Keratinocyte (primary cell): ENCODE measurements around the gene TTC32. TPM values are rescaled to one million over a fixed set of nuclear protein-coding genes. Genes with fewer than 3 reads are reported as not detected.

Source experiments
- DNase-seq: peaks from one replicate; pipeline ENCODE4 v3.0.0-alpha.2; 2011; ENCODE audit warnings: low read depth, missing footprints, low spot score
- FAIRE-seq: peaks from 2 replicates; lab custom pipeline; 2011; peaks lifted over from hg19 to GRCh38; lab: Jason Lieb, UNC
- H2AFZ ChIP-seq: 2 replicates; pipeline ENCODE4 v1.6.0; 2012; ENCODE audit warnings: low read length, control low read depth, inconsistent platforms; ENCODE audit not compliant: control insufficient read depth
- H3K27ac ChIP-seq: 2 replicates; pipeline ENCODE4 v1.5.1; 2011; ENCODE audit warnings: low read length; ENCODE audit not compliant: control insufficient read depth, insufficient read depth
- H3K27me3 ChIP-seq: 3 replicates; pipeline ENCODE4 v1.6.0; 2011; ENCODE audit warnings: low read length; ENCODE audit not compliant: control insufficient read depth, insufficient read depth; ENCODE audit errors: extremely low read depth
- H3K36me3 ChIP-seq, 2 experiments: 2 replicates in 1 of 2; 3 replicates in 1 of 2; pipeline ENCODE4 v1.5.1; 2011; ENCODE audit warnings: low read length in 2 of 2, mild to moderate bottlenecking in 1 of 2; ENCODE audit not compliant: control insufficient read depth in 2 of 2, insufficient read depth in 2 of 2; ENCODE audit errors: extremely low read depth in 1 of 2
- H3K4me1 ChIP-seq: 3 replicates; pipeline ENCODE4 v1.5.1; 2011; ENCODE audit warnings: low read length; ENCODE audit not compliant: control insufficient read depth, insufficient read depth; ENCODE audit errors: extremely low read depth
- H3K4me2 ChIP-seq: 3 replicates; pipeline ENCODE4 v1.6.0; 2011; ENCODE audit warnings: low read depth, low read length; ENCODE audit not compliant: control insufficient read depth, insufficient read depth; ENCODE audit errors: extremely low read depth
- H3K4me3 ChIP-seq, 3 experiments: fragments of 200-600 bp in 1 of 3; sonication (generic) in 1 of 3; 2 replicates in 2 of 3; 3 replicates in 1 of 3; pipeline ENCODE4 v1.5.1; 2011 to 2016; ENCODE audit warnings: low read length in 3 of 3, mild to moderate bottlenecking in 3 of 3, control low read depth in 2 of 3, inconsistent platforms in 1 of 3, low read depth in 1 of 3, mixed read lengths in 1 of 3, mixed run types in 1 of 3, moderate library complexity in 1 of 3; ENCODE audit not compliant: control insufficient read depth in 2 of 3, insufficient read depth in 2 of 3; ENCODE audit errors: extremely low read depth in 1 of 3
- H3K79me2 ChIP-seq: 2 replicates; pipeline ENCODE4 v1.6.0; 2012; ENCODE audit warnings: low read length; ENCODE audit not compliant: control insufficient read depth, insufficient read depth
- H3K9ac ChIP-seq: 3 replicates; pipeline ENCODE4 v1.6.0; 2011; ENCODE audit warnings: low read length; ENCODE audit not compliant: control insufficient read depth, insufficient read depth; ENCODE audit errors: extremely low read depth
- H3K9me1 ChIP-seq: 3 replicates; pipeline ENCODE4 v1.6.0; 2011; ENCODE audit warnings: low read length; ENCODE audit not compliant: control insufficient read depth, insufficient read depth; ENCODE audit errors: extremely low read depth
- H3K9me3 ChIP-seq: 2 replicates; pipeline ENCODE4 v1.5.1; 2012; ENCODE audit warnings: low read depth, low read length; ENCODE audit not compliant: control insufficient read depth
- H4K20me1 ChIP-seq: 3 replicates; pipeline ENCODE4 v1.6.0; 2011; ENCODE audit warnings: low read length; ENCODE audit not compliant: control insufficient read depth, insufficient read depth; ENCODE audit errors: extremely low read depth
- EZH2 ChIP-seq: IDR thresholded peaks from one replicate; pipeline ENCODE4 v1.6.1; 2012; ENCODE audit warnings: inconsistent platforms, mild to moderate bottlenecking, low read length, moderate library complexity
- dilution Hi-C: fragments of 300-500 bp; cut with MboI; formaldehyde crosslinking; loops from one replicate; pipeline ENCODE4 v1.7.0; 2020; ENCODE audit warnings: low sequenced_read_pairs; ENCODE audit not compliant: extremely low pct_ligation_motif_present
- polyA plus RNA-seq, 5 experiments: library from polyadenylated mRNA; depleted of rRNA in 3 of 5; stranded (reverse) in 3 of 5; stranded (forward) in 1 of 5; unstranded in 1 of 5; fragments of >200 nt; gene quantifications; 1 replicate in 1 of 5; 2 replicates in 3 of 5; 3 replicates in 1 of 5; pipeline versions ENCODE4 v1.2.1 to v1.2.3, GENCODE V29; 2011 to 2012; ENCODE audit warnings: missing spikeins in 2 of 5, low read depth in 1 of 5, low replicate concordance in 1 of 5
- TF ChIP-seq, protein P1 (sequence below), 3 experiments: IDR thresholded peaks in 1 of 3; conservative IDR thresholded peaks in 1 of 3; optimal IDR thresholded peaks in 1 of 3; 2 replicates in 2 of 3; 3 replicates in 1 of 3; pipeline versions ENCODE3 to v1.5.1; 2011; ENCODE audit warnings: low read length in 3 of 3, mild to moderate bottlenecking in 3 of 3, moderate library complexity in 2 of 3, control low read depth in 1 of 3, inconsistent platforms in 1 of 3; ENCODE audit not compliant: insufficient read depth in 2 of 3; ENCODE audit errors: extremely low read depth in 1 of 3

Gene TTC32
- polyA plus RNA-seq, 1 donor (not counting 4 experiments of a cell fraction or from before 2014, with no cell fraction given) = 7.6 TPM

DNA sequence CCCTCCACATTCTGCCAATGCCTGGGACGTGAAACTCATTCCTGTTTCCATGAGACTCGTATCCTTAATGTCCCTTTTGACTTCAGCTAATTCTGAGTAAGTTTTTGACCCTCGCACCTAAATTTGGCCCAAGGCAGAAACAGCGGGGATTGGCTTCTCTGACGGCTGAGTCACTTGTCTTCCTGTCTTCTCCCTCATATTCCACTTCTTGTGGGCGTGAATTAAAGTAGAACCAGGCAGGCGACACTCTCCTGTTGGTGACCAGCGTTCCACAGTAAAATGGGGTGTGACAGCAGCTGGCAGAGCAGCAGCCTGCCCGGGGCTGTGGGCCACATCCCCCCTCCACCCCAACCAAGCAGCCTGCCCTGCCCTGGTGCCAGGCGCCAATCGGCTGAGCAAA is 15.5 kb downstream of the TTC32 start:
- Histone ChIP-seq H3K4me3 (no peak overlapping the region), H3K9me1 (no peaks in the 10 kb centered on the region), H3K27me3 (no peaks in the 10 kb centered on the region), H3K9ac (no peak overlapping the region), H3K4me2 (peak overlapping the region; percentile 38), H2AFZ (no peak overlapping the region), H3K79me2 (no peaks in the 10 kb centered on the region), H3K4me1 (peaks cover 7% of the 10 kb centered on the region), H4K20me1 (no peaks in the 10 kb centered on the region), H3K9me3 (no peaks in the 10 kb centered on the region), H3K36me3 (no peaks in the 10 kb centered on the region), H3K27ac (no peak overlapping the region)
- DNase-seq = no peak
- TF ChIP-seq, protein P1, sequence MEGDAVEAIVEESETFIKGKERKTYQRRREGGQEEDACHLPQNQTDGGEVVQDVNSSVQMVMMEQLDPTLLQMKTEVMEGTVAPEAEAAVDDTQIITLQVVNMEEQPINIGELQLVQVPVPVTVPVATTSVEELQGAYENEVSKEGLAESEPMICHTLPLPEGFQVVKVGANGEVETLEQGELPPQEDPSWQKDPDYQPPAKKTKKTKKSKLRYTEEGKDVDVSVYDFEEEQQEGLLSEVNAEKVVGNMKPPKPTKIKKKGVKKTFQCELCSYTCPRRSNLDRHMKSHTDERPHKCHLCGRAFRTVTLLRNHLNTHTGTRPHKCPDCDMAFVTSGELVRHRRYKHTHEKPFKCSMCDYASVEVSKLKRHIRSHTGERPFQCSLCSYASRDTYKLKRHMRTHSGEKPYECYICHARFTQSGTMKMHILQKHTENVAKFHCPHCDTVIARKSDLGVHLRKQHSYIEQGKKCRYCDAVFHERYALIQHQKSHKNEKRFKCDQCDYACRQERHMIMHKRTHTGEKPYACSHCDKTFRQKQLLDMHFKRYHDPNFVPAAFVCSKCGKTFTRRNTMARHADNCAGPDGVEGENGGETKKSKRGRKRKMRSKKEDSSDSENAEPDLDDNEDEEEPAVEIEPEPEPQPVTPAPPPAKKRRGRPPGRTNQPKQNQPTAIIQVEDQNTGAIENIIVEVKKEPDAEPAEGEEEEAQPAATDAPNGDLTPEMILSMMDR (optimal IDR thresholded peaks at IDR 0.05 in 1 of 3, IDR thresholded peaks at IDR 0.05 in 1 of 3, conservative IDR thresholded peaks at IDR 0.05 in 1 of 3; ENCODE audit: extremely low read depth in 1 of 3, insufficient read depth in 2 of 3, low read length in 3 of 3) = no peak
- TF ChIP-seq EZH2 = no peak
- peak; percentile 13 for FAIRE-seq
- dilution Hi-C loops = no loop called here

DNA sequence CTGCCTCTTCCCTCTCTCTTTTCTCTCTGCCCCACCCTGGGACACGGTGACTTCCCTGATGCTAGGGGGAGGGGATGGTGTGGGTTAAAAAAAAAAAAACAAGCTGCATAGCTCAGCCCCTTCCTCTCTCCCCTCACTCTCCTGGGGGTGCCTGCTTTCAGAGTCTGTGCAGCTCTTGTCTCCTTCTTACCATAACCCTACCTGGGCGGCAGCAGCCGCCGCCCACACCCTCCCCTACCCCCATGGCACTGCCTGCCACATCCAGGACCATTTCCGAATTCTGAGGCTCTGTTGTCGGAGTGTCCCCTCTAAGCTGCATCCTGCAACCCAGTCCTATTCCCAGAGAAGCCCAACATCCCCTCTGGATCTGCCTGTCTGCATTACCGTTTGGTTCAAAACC is 16.0 kb downstream of the TTC32 start:
- Histone ChIP-seq H3K36me3 (no peaks in the 10 kb centered on the region), H3K9me1 (no peaks in the 10 kb centered on the region), H3K4me3 (no peak overlapping the region), H3K79me2 (no peaks in the 10 kb centered on the region), H3K9me3 (no peaks in the 10 kb centered on the region), H3K9ac (no peak overlapping the region), H3K4me1 (peaks cover 7% of the 10 kb centered on the region), H2AFZ (no peak overlapping the region), H4K20me1 (no peaks in the 10 kb centered on the region), H3K27me3 (no peaks in the 10 kb centered on the region), H3K27ac (no peak overlapping the region), H3K4me2 (no peak overlapping the region)
- no peak for FAIRE-seq
- dilution Hi-C loops = no loop called here
- no peak for DNase-seq
- TF ChIP-seq, protein P1 (optimal IDR thresholded peaks at IDR 0.05 in 1 of 3, IDR thresholded peaks at IDR 0.05 in 1 of 3, conservative IDR thresholded peaks at IDR 0.05 in 1 of 3; ENCODE audit: extremely low read depth in 1 of 3, insufficient read depth in 2 of 3, low read length in 3 of 3) = no peak
- TF ChIP-seq EZH2 = no peak
